Measurements from ENCODE around the gene PLA2G7.

Gene PLA2G7

DNA sequence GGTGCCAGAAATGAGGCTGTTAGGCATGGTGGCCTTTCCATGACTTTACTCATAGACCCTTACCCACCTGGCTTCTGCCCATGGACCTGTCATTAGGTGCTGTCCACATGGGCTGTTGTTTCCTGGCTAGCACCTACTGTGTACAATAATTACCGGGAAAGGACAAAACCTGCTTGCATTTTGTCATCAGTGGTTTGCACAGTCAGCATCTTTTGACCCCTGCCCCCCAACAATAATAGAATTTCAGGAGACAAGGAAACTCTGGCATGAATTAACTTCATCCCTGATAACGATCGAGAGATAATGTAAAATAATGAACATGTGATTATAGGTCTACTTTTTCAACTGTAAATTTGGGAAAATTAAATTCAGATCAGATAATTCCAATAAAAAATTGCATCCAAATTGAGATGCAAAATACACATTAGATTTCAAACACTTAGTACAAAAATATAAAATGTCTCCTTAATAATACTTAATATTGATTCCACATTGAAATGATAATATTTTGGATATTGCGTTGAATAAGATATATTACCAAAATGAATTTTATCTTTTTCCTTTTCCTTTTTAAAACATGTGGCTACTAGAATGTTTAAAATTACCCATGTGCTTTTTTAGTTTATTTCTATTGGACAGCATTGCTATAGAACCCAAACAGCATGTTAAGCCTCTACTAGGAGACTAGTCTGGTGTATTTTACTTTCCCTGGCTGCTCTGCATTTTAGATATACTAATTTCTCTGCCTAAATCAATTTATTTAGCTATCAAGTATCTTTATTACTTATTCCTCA, 24.0 kb upstream of the PLA2G7 start:
- Histone ChIP-seq H3K4me3 (no peak overlapping the region), H3K27ac (no peak overlapping the region)
- TF ChIP-seq, protein P1, sequence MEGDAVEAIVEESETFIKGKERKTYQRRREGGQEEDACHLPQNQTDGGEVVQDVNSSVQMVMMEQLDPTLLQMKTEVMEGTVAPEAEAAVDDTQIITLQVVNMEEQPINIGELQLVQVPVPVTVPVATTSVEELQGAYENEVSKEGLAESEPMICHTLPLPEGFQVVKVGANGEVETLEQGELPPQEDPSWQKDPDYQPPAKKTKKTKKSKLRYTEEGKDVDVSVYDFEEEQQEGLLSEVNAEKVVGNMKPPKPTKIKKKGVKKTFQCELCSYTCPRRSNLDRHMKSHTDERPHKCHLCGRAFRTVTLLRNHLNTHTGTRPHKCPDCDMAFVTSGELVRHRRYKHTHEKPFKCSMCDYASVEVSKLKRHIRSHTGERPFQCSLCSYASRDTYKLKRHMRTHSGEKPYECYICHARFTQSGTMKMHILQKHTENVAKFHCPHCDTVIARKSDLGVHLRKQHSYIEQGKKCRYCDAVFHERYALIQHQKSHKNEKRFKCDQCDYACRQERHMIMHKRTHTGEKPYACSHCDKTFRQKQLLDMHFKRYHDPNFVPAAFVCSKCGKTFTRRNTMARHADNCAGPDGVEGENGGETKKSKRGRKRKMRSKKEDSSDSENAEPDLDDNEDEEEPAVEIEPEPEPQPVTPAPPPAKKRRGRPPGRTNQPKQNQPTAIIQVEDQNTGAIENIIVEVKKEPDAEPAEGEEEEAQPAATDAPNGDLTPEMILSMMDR (IDR thresholded peaks at IDR 0.05): no peak
- DNase-seq (ENCODE audit: low spot score): no peak

DNA sequence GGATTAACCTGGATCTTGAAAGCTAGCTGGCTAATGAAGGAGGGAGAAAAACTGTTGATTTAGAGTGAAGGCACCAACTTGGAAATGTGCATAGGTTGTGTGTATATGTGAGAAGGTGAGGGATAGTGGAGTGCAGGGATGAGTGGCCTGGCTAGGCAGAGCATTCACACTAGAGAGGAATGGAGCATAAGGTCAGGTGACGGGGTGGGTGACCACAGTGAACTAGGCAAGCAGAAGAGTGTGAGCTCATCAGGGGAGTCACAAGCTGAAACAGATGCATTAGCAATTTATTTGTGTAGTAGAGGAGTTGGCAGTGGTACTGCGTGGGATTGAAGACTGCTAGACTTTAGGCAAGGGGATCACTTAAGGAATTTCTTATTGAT, 22.0 kb upstream of the PLA2G7 start:
- no peak overlapping the region for H3K4me3 ChIP-seq
- no peak for DNase-seq (ENCODE audit: low spot score)
- TF ChIP-seq, protein P1 (IDR thresholded peaks at IDR 0.05): no peak
- no peak overlapping the region for H3K27ac ChIP-seq

DNA sequence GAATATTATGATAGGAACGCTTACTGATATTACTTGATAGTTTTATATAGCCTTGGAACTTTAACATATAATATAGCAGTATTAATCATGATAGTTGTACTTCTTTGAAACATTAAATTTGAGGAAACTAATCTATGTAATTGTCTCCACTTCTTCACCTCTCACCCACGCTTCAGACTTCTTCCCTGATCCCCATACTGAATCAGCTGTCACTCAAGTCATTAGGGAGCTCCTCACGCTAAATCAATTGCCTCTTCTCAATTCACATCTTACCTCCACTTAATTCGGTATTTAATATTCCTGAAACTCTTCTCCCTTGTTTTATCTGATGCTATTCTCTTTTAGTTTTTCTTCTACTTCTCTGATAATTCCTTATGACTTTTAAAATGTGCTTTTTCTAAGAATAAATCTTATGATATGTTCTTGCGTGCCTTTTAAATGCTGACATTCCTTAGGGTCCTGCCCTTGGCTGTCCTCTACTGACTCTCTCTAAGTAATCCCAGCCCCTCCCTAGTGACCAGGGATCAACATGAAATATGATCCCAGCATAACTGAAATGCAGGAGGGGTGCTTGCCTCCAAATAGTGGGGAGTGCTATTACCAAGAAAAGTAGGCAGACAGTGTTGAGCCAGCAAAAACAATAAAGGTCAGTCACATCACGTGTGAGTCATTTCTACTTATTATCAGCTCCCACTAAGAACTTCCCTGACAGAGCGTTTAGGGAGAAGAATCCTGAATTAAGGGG, 21.5 kb upstream of the PLA2G7 start:
- no peak for DNase-seq (ENCODE audit: low spot score)
- TF ChIP-seq, protein P1 (IDR thresholded peaks at IDR 0.05): no peak
- no peak overlapping the region for H3K27ac ChIP-seq

DNA sequence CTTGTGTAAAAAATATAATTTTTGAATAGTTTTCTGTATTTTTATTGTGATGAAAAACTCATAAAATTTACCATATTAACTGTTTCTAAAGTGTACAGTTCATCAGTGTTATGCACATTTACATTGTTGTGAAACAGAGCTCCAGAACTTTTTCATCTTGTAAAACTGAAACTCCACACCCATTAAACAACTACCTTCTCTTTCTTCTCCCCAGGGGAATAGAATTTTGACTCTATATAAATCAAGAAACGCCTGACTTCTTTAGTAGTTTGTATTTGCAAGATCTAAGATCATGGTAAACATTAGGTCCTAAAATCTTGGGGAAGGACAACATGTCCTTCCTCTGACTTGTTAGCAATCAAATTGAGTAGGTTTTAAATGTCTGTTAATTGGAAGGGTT, 20.7 kb upstream of the PLA2G7 start:
- Histone ChIP-seq H3K4me3 (no peak overlapping the region), H3K27ac (no peak overlapping the region)
- TF ChIP-seq, protein P1 (IDR thresholded peaks at IDR 0.05): no peak
- no peak for DNase-seq (ENCODE audit: low spot score)

More for the DNA sequence above, 21.5 kb upstream of the PLA2G7 start:
- H3K4me3 ChIP-seq: no peak overlapping the region

DNA sequence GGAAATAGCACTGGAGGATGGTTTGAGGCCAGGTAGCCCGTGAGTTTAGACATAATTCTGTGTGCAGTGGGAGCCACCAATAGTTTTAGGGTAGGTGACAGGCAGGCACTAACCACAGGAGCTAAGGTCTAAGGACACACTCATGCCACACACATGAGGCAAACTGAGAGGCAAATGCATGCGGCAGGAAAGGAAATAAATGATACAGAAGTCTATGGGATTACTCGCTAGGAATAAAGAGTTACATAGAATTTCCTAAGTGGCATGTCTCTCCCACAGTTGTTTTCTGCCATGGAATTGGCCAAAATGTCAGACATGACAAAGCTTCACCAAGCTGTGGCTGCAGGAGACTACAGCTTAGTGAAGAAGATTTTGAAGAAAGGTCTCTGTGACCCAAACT, 16.5 kb upstream of the PLA2G7 start:
- H3K4me3 ChIP-seq: no peak overlapping the region
- TF ChIP-seq, protein P1 (IDR thresholded peaks at IDR 0.05): no peak
- DNase-seq (ENCODE audit: low spot score): no peak
- H3K27ac ChIP-seq: no peak overlapping the region

DNA sequence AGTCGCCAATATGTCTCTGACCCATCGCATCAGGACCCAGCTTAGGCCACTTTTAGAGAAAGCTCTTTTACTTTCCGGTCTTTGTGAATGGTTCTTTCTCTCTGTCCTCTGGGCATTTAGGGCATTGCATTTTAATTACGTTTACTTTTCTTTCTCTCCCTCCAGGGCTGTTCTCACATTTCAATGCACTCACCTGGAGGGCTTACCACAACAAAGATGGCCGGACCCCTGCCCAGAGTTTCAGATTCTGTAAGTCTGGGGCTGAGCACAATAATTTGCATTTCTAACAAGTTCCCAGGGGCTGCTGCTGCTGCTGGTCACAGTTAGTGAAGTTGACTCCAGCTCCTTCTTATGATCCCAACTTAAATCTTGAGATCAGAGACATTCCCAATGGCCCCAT, 14.6 kb upstream of the PLA2G7 start:
- DNase-seq (ENCODE audit: low spot score): no peak
- TF ChIP-seq, protein P1 (IDR thresholded peaks at IDR 0.05): no peak
- Histone ChIP-seq H3K4me3 (no peak overlapping the region), H3K27ac (no peak overlapping the region)

Data from coronary artery (tissue), 2 donors.